GM12892 (cell line): Measurements from ENCODE around the gene VAMP4.

Source experiments
- DNase-seq: peaks from one replicate; pipeline ENCODE4 v3.0.0; 2011; ENCODE audit not compliant: insufficient read length
- FAIRE-seq: peaks from 2 replicates; lab custom pipeline; 2011; peaks lifted over from hg19 to GRCh38; lab: Jason Lieb, UNC
- POLR2A ChIP-seq: IDR thresholded peaks from 2 replicates; pipeline ENCODE4 v1.6.1; 2011; ENCODE audit warnings: low read depth, low read length, control low read depth
- POLR2AphosphoS5 ChIP-seq: IDR thresholded peaks from 2 replicates; pipeline ENCODE4 v1.6.1; 2011; ENCODE audit warnings: low read depth, low read length, control low read depth
- TAF1 ChIP-seq: IDR thresholded peaks from 2 replicates; pipeline ENCODE4 v1.6.1; 2011; ENCODE audit warnings: low read depth, mild to moderate bottlenecking, control low read depth, low read length, borderline replicate concordance

VAMP4 gene

GRCh38 chr1:171772312-171772711, 30.4 kb upstream of the VAMP4 start:
- no peak for DNase-seq
- FAIRE-seq, result no peak
- TF ChIP-seq TAF1, result no peak
- no peak for TF ChIP-seq POLR2A

- TF ChIP-seq POLR2AphosphoS5, result no peak
- TF ChIP-seq POLR2A, result no peak
- TF ChIP-seq TAF1, result no peak
- DNase-seq, result no peak
- no peak for FAIRE-seq
Measured at GRCh38 chr1:171769754-171770153, 27.9 kb upstream of the VAMP4 start.

GRCh38 chr1:171769171-171769570, 27.3 kb upstream of the VAMP4 start:
- TF ChIP-seq TAF1 (no peak), POLR2A (no peak), POLR2AphosphoS5 (no peak)
- DNase-seq (no peak), FAIRE-seq (no peak)

GRCh38 chr1:171763764-171764163, 21.9 kb upstream of the VAMP4 start:
- no peak for TF ChIP-seq TAF1
- no peak for TF ChIP-seq POLR2AphosphoS5
- TF ChIP-seq POLR2A, result no peak
- FAIRE-seq (no peak), DNase-seq (no peak)

- TF ChIP-seq TAF1 (no peak), POLR2AphosphoS5 (no peak), POLR2A (no peak)
- no peak for DNase-seq
- FAIRE-seq, result no peak
Measured at GRCh38 chr1:171762143-171762563, 20.3 kb upstream of the VAMP4 start.

GRCh38 chr1:171758011-171758410, 16.1 kb upstream of the VAMP4 start:
- TF ChIP-seq TAF1 (no peak), POLR2A (no peak), POLR2AphosphoS5 (no peak)
- DNase-seq, result no peak
- FAIRE-seq, result no peak

GRCh38 chr1:171756856-171757255, 15.0 kb upstream of the VAMP4 start:
- TF ChIP-seq POLR2AphosphoS5 (no peak), TAF1 (no peak), POLR2A (no peak)
- FAIRE-seq, result no peak

GRCh38 chr1:171754971-171755370, 13.1 kb upstream of the VAMP4 start:
- no peak for TF ChIP-seq TAF1
- no peak for TF ChIP-seq POLR2AphosphoS5
- TF ChIP-seq POLR2A, result no peak
- no peak for FAIRE-seq
- no peak for DNase-seq

More at GRCh38 chr1:171756856-171757255, 15.0 kb upstream of the VAMP4 start:
- no peak for DNase-seq

GRCh38 chr1:171754353-171754705, 12.5 kb upstream of the VAMP4 start:
- DNase-seq (no peak), FAIRE-seq (no peak)
- no peak for TF ChIP-seq POLR2A

GRCh38 chr1:171753685-171754352, 12.0 kb upstream of the VAMP4 start:
- DNase-seq (no peak), FAIRE-seq (no peak)
- TF ChIP-seq TAF1, result no peak
- TF ChIP-seq POLR2A, result no peak
- no peak for TF ChIP-seq POLR2AphosphoS5

GRCh38 chr1:171753182-171753581, 11.3 kb upstream of the VAMP4 start:
- TF ChIP-seq POLR2A (no peak), POLR2AphosphoS5 (no peak), TAF1 (no peak)
- FAIRE-seq (no peak), DNase-seq (no peak)

- TF ChIP-seq POLR2A, result no peak
- TF ChIP-seq TAF1, result no peak
- no peak for TF ChIP-seq POLR2AphosphoS5
- no peak for FAIRE-seq
Measured at GRCh38 chr1:171751221-171751620, 9.4 kb upstream of the VAMP4 start.

GRCh38 chr1:171748651-171749050, 6.8 kb upstream of the VAMP4 start:
- TF ChIP-seq POLR2A (no peak), POLR2AphosphoS5 (no peak), TAF1 (no peak)
- DNase-seq, result no peak
- FAIRE-seq, result no peak

More at GRCh38 chr1:171751221-171751620, 9.4 kb upstream of the VAMP4 start:
- no peak for DNase-seq
